Measurements from ENCODE around the gene AGAP1. TPM values are rescaled to one million over a fixed set of nuclear protein-coding genes. Genes with fewer than 3 reads are reported as not detected.

The AGAP1 gene
- total and polyA plus RNA-seq, 9 donors: 5.7 to 32.2 (median 20.2) TPM

DNA sequence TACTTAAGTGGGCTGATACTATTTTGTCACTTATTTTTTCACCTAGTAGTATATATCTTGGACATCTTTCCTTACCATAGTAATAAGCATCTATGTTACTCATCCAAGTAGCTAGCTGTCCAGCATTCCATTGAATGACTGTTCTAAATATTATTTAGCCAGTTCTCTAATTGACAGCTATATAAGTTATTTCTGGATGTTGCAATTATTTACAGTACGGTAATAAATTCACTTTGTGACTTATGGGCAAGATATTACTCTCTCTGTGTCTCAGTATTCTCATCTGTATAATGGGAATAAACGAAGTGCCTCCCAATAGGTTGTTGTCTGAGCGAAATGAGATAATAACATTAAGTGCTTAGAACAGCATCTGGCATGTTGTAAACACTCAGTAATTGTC is 46.6 kb upstream of the AGAP1 start:
- Histone ChIP-seq H3K36me3 (no peaks in the 10 kb centered on the region), H3K27ac (no peak overlapping the region), H3K27me3 (no peaks in the 10 kb centered on the region), H3K4me3 (no peak overlapping the region), H3K4me1 (ENCODE audit: insufficient read depth) (no peaks in the 10 kb centered on the region), H3K9me3 (no peaks in the 10 kb centered on the region)
- TF ChIP-seq POLR2A (IDR thresholded peaks at IDR 0.05) (no peak), EP300 (IDR thresholded peaks at IDR 0.05) (no peak)
- TF ChIP-seq, protein P1, sequence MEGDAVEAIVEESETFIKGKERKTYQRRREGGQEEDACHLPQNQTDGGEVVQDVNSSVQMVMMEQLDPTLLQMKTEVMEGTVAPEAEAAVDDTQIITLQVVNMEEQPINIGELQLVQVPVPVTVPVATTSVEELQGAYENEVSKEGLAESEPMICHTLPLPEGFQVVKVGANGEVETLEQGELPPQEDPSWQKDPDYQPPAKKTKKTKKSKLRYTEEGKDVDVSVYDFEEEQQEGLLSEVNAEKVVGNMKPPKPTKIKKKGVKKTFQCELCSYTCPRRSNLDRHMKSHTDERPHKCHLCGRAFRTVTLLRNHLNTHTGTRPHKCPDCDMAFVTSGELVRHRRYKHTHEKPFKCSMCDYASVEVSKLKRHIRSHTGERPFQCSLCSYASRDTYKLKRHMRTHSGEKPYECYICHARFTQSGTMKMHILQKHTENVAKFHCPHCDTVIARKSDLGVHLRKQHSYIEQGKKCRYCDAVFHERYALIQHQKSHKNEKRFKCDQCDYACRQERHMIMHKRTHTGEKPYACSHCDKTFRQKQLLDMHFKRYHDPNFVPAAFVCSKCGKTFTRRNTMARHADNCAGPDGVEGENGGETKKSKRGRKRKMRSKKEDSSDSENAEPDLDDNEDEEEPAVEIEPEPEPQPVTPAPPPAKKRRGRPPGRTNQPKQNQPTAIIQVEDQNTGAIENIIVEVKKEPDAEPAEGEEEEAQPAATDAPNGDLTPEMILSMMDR (IDR thresholded peaks at IDR 0.05): no peak
- intact Hi-C loops (cut with DNase I): no loop called here
- 88 to 91% (median 88%) methylated on average over 3 of the region's 3 CpGs for WGBS, 3 donors
- no peak for DNase-seq

DNA sequence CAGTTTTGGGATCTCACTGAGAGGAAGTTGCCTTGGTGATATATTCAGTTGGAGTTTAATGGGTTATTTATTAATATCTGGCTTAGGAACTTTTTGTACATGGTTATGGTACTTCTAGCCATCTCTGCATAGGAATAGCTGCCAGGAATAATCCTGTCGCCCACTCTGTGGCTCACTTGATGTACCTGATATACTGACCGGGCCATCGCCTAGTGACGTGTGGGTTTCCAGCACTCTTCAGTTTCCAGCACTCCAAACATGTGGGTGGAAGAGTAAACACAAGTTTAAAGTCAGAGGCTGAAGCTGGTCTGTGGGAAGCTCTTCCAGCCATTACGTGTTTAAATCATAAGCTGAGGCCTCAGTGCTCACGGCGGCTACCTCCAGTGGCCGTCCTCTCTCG is 44.3 kb upstream of the AGAP1 start:
- TF ChIP-seq EP300 (IDR thresholded peaks at IDR 0.05) (no peak), POLR2A (IDR thresholded peaks at IDR 0.05) (no peak)
- TF ChIP-seq, protein P1 (IDR thresholded peaks at IDR 0.05): no peak
- H3K9me3 ChIP-seq: no peaks in the 10 kb centered on the region
- intact Hi-C loops (cut with DNase I): no loop called here
- no peak for DNase-seq
- no peaks in the 10 kb centered on the region for H3K27me3 ChIP-seq
- H3K27ac ChIP-seq: no peak overlapping the region
- no peaks in the 10 kb centered on the region for H3K4me1 ChIP-seq (ENCODE audit: insufficient read depth)
- H3K36me3 ChIP-seq: no peaks in the 10 kb centered on the region
- 73 to 81% (median 78%) methylated on average over 9 of the region's 9 CpGs for WGBS, 3 donors
- H3K4me3 ChIP-seq: no peak overlapping the region

DNA sequence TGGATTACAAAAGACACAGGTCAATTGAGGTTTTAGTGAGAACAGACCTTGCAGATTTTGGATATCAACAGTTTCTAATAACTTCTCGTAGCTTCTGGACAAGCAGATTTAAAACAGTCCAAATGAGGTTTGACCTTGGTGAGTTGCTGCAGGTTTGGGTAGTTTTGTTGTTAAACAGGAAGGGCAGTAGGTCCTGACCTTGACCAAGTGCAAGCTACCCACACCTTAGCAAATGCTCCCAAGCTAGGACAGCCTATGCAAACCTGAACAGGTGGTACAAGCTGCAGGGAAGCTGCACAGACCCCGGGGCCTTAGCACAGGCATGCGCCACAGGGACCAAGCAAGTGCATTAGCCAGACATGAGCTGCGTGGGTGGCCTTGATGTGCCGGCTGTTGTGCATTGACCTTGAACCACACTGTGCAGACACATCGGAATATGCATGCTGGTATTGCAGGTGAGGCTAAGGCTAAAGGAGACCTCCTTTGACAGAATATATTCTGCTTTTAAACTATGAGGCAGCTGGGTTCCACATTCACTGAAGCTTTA is 40.2 kb upstream of the AGAP1 start:
- no peaks in the 10 kb centered on the region for H3K27me3 ChIP-seq
- no peak for DNase-seq
- H3K4me3 ChIP-seq: no peak overlapping the region
- no peaks in the 10 kb centered on the region for H3K9me3 ChIP-seq
- H3K27ac ChIP-seq: no peak overlapping the region
- no peaks in the 10 kb centered on the region for H3K36me3 ChIP-seq
- TF ChIP-seq, protein P1 (IDR thresholded peaks at IDR 0.05): no peak
- TF ChIP-seq EP300 (IDR thresholded peaks at IDR 0.05) (no peak), POLR2A (IDR thresholded peaks at IDR 0.05) (no peak)
- H3K4me1 ChIP-seq (ENCODE audit: insufficient read depth): peaks cover 4% of the 10 kb centered on the region
- WGBS, 3 donors: 41 to 55% (median 50%) methylated on average over 6 of the region's 6 CpGs
- intact Hi-C loops (cut with DNase I): no loop called here

DNA sequence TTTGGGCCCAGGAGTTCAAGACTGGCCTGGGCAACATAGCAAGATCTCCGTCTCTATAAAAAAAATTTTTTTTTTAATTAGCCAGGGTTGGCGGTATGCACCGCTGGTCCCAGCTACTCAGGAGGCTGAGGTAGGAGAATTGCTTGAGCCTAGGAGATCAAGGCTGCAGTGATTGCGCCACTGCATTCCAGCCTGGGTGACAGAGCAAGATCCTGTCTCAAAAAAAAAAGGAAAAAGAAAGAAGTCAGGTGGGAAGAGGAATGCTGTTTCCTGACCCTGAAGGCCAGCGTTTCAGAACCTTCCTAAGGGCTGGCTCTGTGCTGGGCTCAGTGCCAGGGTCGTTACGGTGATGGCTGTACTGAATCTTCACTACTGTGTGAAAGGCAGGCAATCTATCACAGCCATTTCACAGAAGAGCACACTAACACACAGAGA is 35.0 kb upstream of the AGAP1 start:
- no peaks in the 10 kb centered on the region for H3K27me3 ChIP-seq
- H3K4me1 ChIP-seq (ENCODE audit: insufficient read depth): peaks cover 4% of the 10 kb centered on the region
- H3K4me3 ChIP-seq: no peak overlapping the region
- no peaks in the 10 kb centered on the region for H3K9me3 ChIP-seq
- peak in 2 of 5 donors; percentile 25 to 39 for DNase-seq
- no peak for TF ChIP-seq EP300 (IDR thresholded peaks at IDR 0.05)
- TF ChIP-seq, protein P1 (IDR thresholded peaks at IDR 0.05): no peak
- TF ChIP-seq POLR2A (IDR thresholded peaks at IDR 0.05): no peak
- H3K36me3 ChIP-seq: no peaks in the 10 kb centered on the region
- intact Hi-C loops (cut with DNase I): no loop called here
- H3K27ac ChIP-seq: no peak overlapping the region
- 43 to 49% (median 47%) methylated on average over 7 of the region's 7 CpGs for WGBS, 3 donors
